Hepatocyte (in vitro differentiated cells): ENCODE data around the gene ZBTB7C. TPM values are rescaled to one million over a fixed set of nuclear protein-coding genes. Genes with fewer than 3 reads are reported as not detected.

Experiments used
- DNase-seq: peaks from one replicate; pipeline ENCODE4 v3.0.0-alpha.2; 2016; ENCODE audit warnings: low spot score
- H2AFZ ChIP-seq: fragments of 200-600 bp; sonication (generic); 2 replicates; pipeline ENCODE4 v1.6.0; 2016; ENCODE audit warnings: antibody characterized with exemption, mild to moderate bottlenecking
- H3K27ac ChIP-seq: fragments of 200-600 bp; sonication (generic); 2 replicates; pipeline ENCODE4 v1.5.1; 2016; ENCODE audit warnings: mild to moderate bottlenecking
- H3K27me3 ChIP-seq: fragments of 200-600 bp; sonication (generic); 2 replicates; pipeline ENCODE4 v1.6.1; 2016
- H3K36me3 ChIP-seq: fragments of 200-600 bp; sonication (generic); replicated peaks from 2 replicates; pipeline ENCODE4 v1.5.1; 2016; ENCODE audit warnings: low read depth; ENCODE audit not compliant: insufficient read depth
- H3K4me1 ChIP-seq: fragments of 200-600 bp; sonication (generic); 2 replicates; pipeline ENCODE4 v1.5.1; 2016; ENCODE audit warnings: mild to moderate bottlenecking, moderate library complexity; ENCODE audit not compliant: insufficient read depth
- H3K4me2 ChIP-seq: fragments of 200-600 bp; sonication (generic); 2 replicates; pipeline ENCODE4 v1.6.0; 2016
- H3K4me3 ChIP-seq: fragments of 200-600 bp; sonication (generic); 2 replicates; pipeline ENCODE4 v1.5.1; 2016; ENCODE audit warnings: mild to moderate bottlenecking
- H3K79me2 ChIP-seq: fragments of 200-600 bp; sonication (generic); 2 replicates; pipeline ENCODE4 v1.6.0; 2017; ENCODE audit warnings: mild to moderate bottlenecking
- H3K9me2 ChIP-seq: fragments of 200-600 bp; sonication (generic); replicated peaks from 2 replicates; pipeline ENCODE4 v1.6.0; 2017; ENCODE audit warnings: mild to moderate bottlenecking; ENCODE audit not compliant: insufficient read depth
- H3K9me3 ChIP-seq: fragments of 200-600 bp; sonication (generic); 2 replicates; pipeline ENCODE4 v1.5.1; 2016; ENCODE audit warnings: low read depth, mild to moderate bottlenecking
- H4K20me1 ChIP-seq: fragments of 200-600 bp; sonication (generic); 2 replicates; pipeline ENCODE4 v1.6.0; 2016; ENCODE audit warnings: mild to moderate bottlenecking; ENCODE audit not compliant: insufficient read depth, poor library complexity, severe bottlenecking
- EZH2 ChIP-seq: fragments of 200-600 bp; sonication (generic); IDR thresholded peaks from 2 replicates; pipeline ENCODE4 v1.6.1; 2016; ENCODE audit warnings: antibody characterized with exemption, mild to moderate bottlenecking, borderline replicate concordance
- EZH2phosphoT487 ChIP-seq: fragments of 200-600 bp; sonication (generic); IDR thresholded peaks from one replicate; pipeline ENCODE4 v1.6.1; 2018; ENCODE audit warnings: antibody characterized with exemption, mild to moderate bottlenecking, low read depth, moderate library complexity; ENCODE audit not compliant: unreplicated experiment, severe bottlenecking
- WGBS: methylation state at CpG from one replicate; pipeline ENCODE4 v1.1.6; 2016; ENCODE audit warnings: low lambda C conversion rate; ENCODE audit errors: missing lambda C conversion rate; 5-methylcytosine and 5-hydroxymethylcytosine counted together
- polyA plus RNA-seq: library from polyadenylated mRNA; unstranded; fragments of >200 nt; fragmentation: Nextera tagmentation; extraction: Ambion mirVana; gene quantifications from 2 replicates; pipeline ENCODE4 v1.2.1, GENCODE V29; 2016
- total RNA-seq: library from RNA; depleted of rRNA; stranded (reverse); fragments of >200 nt; gene quantifications from 2 replicates; pipeline ENCODE4 v1.2.3, GENCODE V29; 2014
- TF ChIP-seq, protein P1 (sequence below): fragments of 200-600 bp; sonication (generic); IDR thresholded peaks from 2 replicates; pipeline ENCODE4 v1.5.1; 2016; ENCODE audit warnings: antibody characterized with exemption, mild to moderate bottlenecking; ENCODE audit not compliant: poor library complexity

Gene ZBTB7C
- total and polyA plus RNA-seq, 2 experiments from 2014 or later = 0.70 to 1.0 TPM

DNA sequence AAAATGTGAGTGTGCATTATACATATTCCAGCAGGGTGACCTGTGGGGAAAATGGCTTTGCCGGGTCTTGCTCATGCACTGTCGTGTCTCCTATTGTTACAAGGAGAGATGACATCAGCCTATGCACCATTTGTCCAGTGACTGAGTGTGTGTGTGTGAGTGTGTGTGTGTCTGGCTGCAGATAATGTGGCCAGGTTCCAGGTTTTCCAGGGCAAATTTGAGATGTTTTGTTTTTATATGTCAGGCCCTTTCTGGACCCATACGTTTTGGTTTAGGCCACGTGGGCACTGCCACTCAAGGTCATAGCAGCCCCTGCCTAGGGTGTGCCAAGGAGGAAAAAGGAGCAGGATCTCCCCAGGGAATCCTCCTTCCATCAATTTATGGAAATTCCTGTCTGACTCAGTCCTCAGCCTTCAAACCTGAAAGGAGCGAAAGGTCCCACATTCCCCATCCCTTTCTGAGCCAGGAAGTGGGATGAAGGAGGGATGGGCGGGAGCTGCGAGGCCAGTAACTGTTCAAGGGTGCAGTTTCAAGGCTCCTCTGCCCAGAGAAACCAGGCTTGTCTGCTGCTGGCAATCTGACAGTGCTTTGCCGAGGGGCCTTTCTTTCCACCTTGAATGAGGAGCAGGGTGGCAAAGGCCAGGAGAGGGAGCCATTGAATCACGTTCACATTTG, 385.7 kb downstream of the ZBTB7C start:
- Histone ChIP-seq H4K20me1 (no peaks in the 10 kb centered on the region), H3K9me2 (no peaks in the 10 kb centered on the region), H3K36me3 (no peaks in the 10 kb centered on the region), H3K9me3 (no peaks in the 10 kb centered on the region), H3K27me3 (peaks cover 20% of the 10 kb centered on the region), H2AFZ (no peak overlapping the region), H3K4me2 (no peak overlapping the region), H3K4me3 (no peak overlapping the region), H3K4me1 (peaks cover 3% of the 10 kb centered on the region), H3K79me2 (no peaks in the 10 kb centered on the region), H3K27ac (no peak overlapping the region)
- peak; percentile 77 for DNase-seq
- TF ChIP-seq, protein P1, sequence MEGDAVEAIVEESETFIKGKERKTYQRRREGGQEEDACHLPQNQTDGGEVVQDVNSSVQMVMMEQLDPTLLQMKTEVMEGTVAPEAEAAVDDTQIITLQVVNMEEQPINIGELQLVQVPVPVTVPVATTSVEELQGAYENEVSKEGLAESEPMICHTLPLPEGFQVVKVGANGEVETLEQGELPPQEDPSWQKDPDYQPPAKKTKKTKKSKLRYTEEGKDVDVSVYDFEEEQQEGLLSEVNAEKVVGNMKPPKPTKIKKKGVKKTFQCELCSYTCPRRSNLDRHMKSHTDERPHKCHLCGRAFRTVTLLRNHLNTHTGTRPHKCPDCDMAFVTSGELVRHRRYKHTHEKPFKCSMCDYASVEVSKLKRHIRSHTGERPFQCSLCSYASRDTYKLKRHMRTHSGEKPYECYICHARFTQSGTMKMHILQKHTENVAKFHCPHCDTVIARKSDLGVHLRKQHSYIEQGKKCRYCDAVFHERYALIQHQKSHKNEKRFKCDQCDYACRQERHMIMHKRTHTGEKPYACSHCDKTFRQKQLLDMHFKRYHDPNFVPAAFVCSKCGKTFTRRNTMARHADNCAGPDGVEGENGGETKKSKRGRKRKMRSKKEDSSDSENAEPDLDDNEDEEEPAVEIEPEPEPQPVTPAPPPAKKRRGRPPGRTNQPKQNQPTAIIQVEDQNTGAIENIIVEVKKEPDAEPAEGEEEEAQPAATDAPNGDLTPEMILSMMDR = peak; percentile 67
- no peak for TF ChIP-seq EZH2
- TF ChIP-seq EZH2phosphoT487 = no peak
- 47% methylated on average over 9 of the region's 9 CpGs for whole genome bisulfite sequencing

DNA sequence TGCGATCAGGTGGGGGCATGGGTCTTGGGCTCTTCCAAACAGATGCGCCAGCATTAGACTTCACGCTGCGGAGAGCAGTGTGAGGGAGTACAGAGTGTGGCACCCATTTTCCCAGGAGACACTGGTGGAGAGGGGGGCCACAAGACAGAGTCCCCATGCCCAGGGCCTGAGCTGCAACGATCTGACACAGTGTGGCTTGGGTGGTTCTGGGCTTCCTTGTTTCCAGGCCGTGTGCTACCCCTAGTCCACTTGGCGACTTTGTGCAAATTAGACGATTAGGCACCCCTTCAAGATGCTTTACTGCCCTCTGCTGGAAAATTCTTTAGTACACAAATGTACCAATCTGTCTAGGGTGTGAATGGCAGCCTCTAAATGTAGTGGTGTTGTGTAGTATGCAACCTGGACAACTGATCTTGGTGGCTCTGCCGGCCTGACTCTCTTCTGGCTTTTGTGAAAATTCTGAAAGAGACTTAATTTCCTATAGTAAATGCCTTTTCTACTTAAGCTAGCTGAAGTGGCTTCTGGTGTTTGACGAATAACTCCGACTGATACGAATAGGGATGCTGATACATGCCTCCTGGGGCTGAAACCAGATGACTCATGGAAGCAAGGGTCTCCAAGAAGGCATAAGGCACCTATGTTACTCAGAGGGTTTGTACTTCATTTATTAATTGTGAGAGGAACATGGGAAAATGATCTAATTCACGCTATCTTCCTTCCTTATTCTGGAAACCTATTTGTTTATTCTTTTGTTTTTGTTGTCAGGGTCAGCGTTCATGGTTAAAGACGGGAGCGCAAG, 386.5 kb downstream of the ZBTB7C start:
- Histone ChIP-seq H2AFZ (no peak overlapping the region), H3K27ac (no peak overlapping the region), H4K20me1 (no peaks in the 10 kb centered on the region), H3K36me3 (no peaks in the 10 kb centered on the region), H3K9me3 (no peaks in the 10 kb centered on the region), H3K27me3 (peaks cover 20% of the 10 kb centered on the region), H3K4me3 (no peak overlapping the region), H3K4me1 (peaks cover 3% of the 10 kb centered on the region), H3K79me2 (no peaks in the 10 kb centered on the region), H3K4me2 (no peak overlapping the region), H3K9me2 (no peaks in the 10 kb centered on the region)
- WGBS = 75% methylated on average over 16 of the region's 16 CpGs
- peak; percentile 76 for DNase-seq
- TF ChIP-seq EZH2phosphoT487 (no peak), EZH2 (no peak)
- TF ChIP-seq, protein P1 = peak; percentile 57

DNA sequence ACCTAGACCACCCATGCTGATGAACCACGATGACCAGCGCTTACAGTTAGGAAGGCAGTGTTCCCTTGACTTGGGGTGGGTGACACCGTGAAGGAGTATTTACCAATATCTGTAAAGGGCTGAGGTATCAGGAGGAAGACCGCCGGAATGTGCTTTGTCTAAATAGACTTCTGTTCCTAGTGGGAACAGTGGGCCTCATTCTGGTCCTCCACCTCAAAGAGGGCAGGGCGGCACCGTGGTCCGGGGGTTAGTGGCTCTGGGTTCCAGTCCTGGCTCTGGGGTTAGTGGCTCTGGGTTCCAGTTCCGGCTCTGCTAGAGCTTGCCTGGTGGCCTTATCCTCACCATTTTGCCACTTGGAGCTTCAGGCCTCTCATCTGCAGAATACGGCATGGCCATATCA, 387.2 kb downstream of the ZBTB7C start:
- no peak overlapping the region for H3K27ac ChIP-seq
- no peak for TF ChIP-seq EZH2phosphoT487
- no peak for TF ChIP-seq EZH2
- TF ChIP-seq, protein P1 = no peak
- no peak for DNase-seq
- 95% methylated on average over 10 of the region's 10 CpGs for WGBS
- peaks cover 3% of the 10 kb centered on the region for H3K4me1 ChIP-seq
- no peaks in the 10 kb centered on the region for H3K79me2 ChIP-seq
- no peaks in the 10 kb centered on the region for H3K9me3 ChIP-seq
- H3K9me2 ChIP-seq = no peaks in the 10 kb centered on the region
- no peaks in the 10 kb centered on the region for H3K36me3 ChIP-seq
- no peak overlapping the region for H2AFZ ChIP-seq
- no peak overlapping the region for H3K4me2 ChIP-seq
- H3K27me3 ChIP-seq = peaks cover 20% of the 10 kb centered on the region
- H3K4me3 ChIP-seq = no peak overlapping the region
- no peaks in the 10 kb centered on the region for H4K20me1 ChIP-seq
